H1 (cell line): ENCODE measurements around the gene FOSL2. TPM values are rescaled to one million over a fixed set of nuclear protein-coding genes. Genes with fewer than 3 reads are reported as not detected.

Experiments used
- CTCF ChIA-PET: fragments of 300-600 bp; sonication (Branson Sonifier 250); formaldehyde crosslinking; loops from one replicate; lab custom pipeline; 2021; ENCODE audit not compliant: partially characterized antibody; lab: Charles Lee
- POLR2A ChIA-PET: fragments of 300-600 bp; sonication (Branson Sonifier 250); formaldehyde crosslinking; loops from one replicate; lab custom pipeline; 2021; ENCODE audit warnings: inconsistent platforms; ENCODE audit not compliant: partially characterized antibody; lab: Charles Lee
- DNase-seq, 2 experiments: peaks; one replicate each; pipeline versions ENCODE4 v3.0.0 to v3.0.0-alpha.2; 2010 to 2022; ENCODE audit warnings: low spot score in 2 of 2, low read depth in 1 of 2, mixed read lengths in 1 of 2
- FAIRE-seq: peaks from 2 replicates; lab custom pipeline; 2011; peaks lifted over from hg19 to GRCh38; lab: Jason Lieb, UNC
- H2AFZ ChIP-seq: 2 replicates; pipeline ENCODE4 v1.8.1; 2012; ENCODE audit warnings: low read length, inconsistent platforms
- H2AK5ac ChIP-seq: 2 replicates; pipeline ENCODE4 v1.6.1; 2013; ENCODE audit warnings: low read depth, low read length
- H2BK120ac ChIP-seq: replicated peaks from 2 replicates; pipeline ENCODE3; 2013; ENCODE audit warnings: low read depth, low read length, inconsistent platforms
- H2BK12ac ChIP-seq: 2 replicates; pipeline ENCODE4 v1.6.1; 2013; ENCODE audit warnings: low read depth, low read length
- H2BK15ac ChIP-seq: 2 replicates; pipeline ENCODE4 v1.6.1; 2013; ENCODE audit warnings: low read length
- H2BK20ac ChIP-seq: 2 replicates; pipeline ENCODE4 v1.6.1; 2013; ENCODE audit warnings: low read length
- H2BK5ac ChIP-seq: 2 replicates; pipeline ENCODE4 v1.6.1; 2013; ENCODE audit warnings: low read depth, low read length
- H3K14ac ChIP-seq: 2 replicates; pipeline ENCODE4 v1.6.1; 2013; ENCODE audit warnings: inconsistent platforms; ENCODE audit not compliant: insufficient read length
- H3K18ac ChIP-seq: 2 replicates; pipeline ENCODE4 v1.6.1; 2013; ENCODE audit warnings: low read length; ENCODE audit errors: extremely low read depth
- H3K23ac ChIP-seq: 2 replicates; pipeline ENCODE4 v1.6.1; 2013; ENCODE audit warnings: inconsistent platforms; ENCODE audit not compliant: insufficient read length
- H3K23me2 ChIP-seq: 2 replicates; pipeline ENCODE4 v1.6.1; 2013; ENCODE audit warnings: low read depth, low read length
- H3K27ac ChIP-seq: 2 replicates; pipeline ENCODE4 v1.6.1; 2011; ENCODE audit warnings: low read depth, low read length, inconsistent platforms
- H3K27me3 ChIP-seq, 4 experiments: replicated peaks in 1 of 4; 1 replicate in 1 of 4; 2 replicates in 3 of 4; pipeline versions ENCODE4 v1.6.1 to v1.8.1; 2011 to 2013; ENCODE audit warnings: low read length in 3 of 4, mild to moderate bottlenecking in 3 of 4, inconsistent platforms in 2 of 4, mixed read lengths in 2 of 4, moderate library complexity in 1 of 4; ENCODE audit not compliant: control insufficient read depth in 3 of 4, insufficient read depth in 3 of 4; ENCODE audit errors: extremely low read depth in 1 of 4
- H3K36me3 ChIP-seq, 4 experiments: 2 replicates each; pipeline versions ENCODE4 v1.6.1 to v1.8.1; 2011 to 2013; ENCODE audit warnings: mild to moderate bottlenecking in 4 of 4, low read length in 3 of 4, moderate library complexity in 2 of 4, control low read depth in 1 of 4, inconsistent platforms in 1 of 4; ENCODE audit not compliant: insufficient read depth in 4 of 4, control insufficient read depth in 2 of 4
- H3K4ac ChIP-seq: replicated peaks from 2 replicates; pipeline ENCODE3; 2013; ENCODE audit warnings: low read length, low read depth, mixed read lengths, inconsistent platforms; ENCODE audit not compliant: insufficient read length
- H3K4me1 ChIP-seq, 4 experiments: replicated peaks in 1 of 4; 1 replicate in 1 of 4; 2 replicates in 3 of 4; pipeline versions ENCODE4 v1.6.1 to v1.8.1; 2011 to 2013; ENCODE audit warnings: low read length in 3 of 4, inconsistent platforms in 2 of 4, mixed read lengths in 1 of 4; ENCODE audit not compliant: insufficient read depth in 4 of 4, control insufficient read depth in 3 of 4
- H3K4me2 ChIP-seq, 2 experiments: 2 replicates each; pipeline versions ENCODE4 v1.6.1 to v1.8.1; 2011 to 2013; ENCODE audit warnings: low read depth in 2 of 2, low read length in 2 of 2, control low read depth in 1 of 2, inconsistent platforms in 1 of 2, mild to moderate bottlenecking in 1 of 2; ENCODE audit not compliant: insufficient read depth in 1 of 2
- H3K4me3 ChIP-seq, 4 experiments: fragments of 200-600, 300-600 bp in 1 of 4; sonication (generic), shearing (Covaris generic), sonication (Bioruptor Twin) in 1 of 4; 2 replicates each; pipeline versions ENCODE4 v1.5.1 to v1.8.1; 2011 to 2016; ENCODE audit warnings: low read length in 4 of 4, low read depth in 3 of 4, control low read depth in 2 of 4, inconsistent platforms in 2 of 4, mild to moderate bottlenecking in 2 of 4, mixed read lengths in 1 of 4, moderate library complexity in 1 of 4; ENCODE audit not compliant: insufficient read depth in 2 of 4; ENCODE audit errors: extremely low read depth in 1 of 4
- H3K56ac ChIP-seq: replicated peaks from 2 replicates; pipeline ENCODE3; 2013; ENCODE audit warnings: low read depth, mild to moderate bottlenecking, mixed read lengths, low read length, inconsistent platforms; ENCODE audit not compliant: insufficient read length
- H3K79me1 ChIP-seq: 2 replicates; pipeline ENCODE4 v1.6.1; 2013; ENCODE audit warnings: low read depth, low read length, control low read depth
- H3K79me2 ChIP-seq, 2 experiments: 2 replicates each; pipeline versions ENCODE4 v1.6.1 to v1.8.1; 2012 to 2013; ENCODE audit warnings: low read length in 2 of 2, mild to moderate bottlenecking in 2 of 2, inconsistent platforms in 1 of 2; ENCODE audit not compliant: insufficient read depth in 2 of 2, control insufficient read depth in 1 of 2
- H3K9ac ChIP-seq, 4 experiments: replicated peaks in 1 of 4; 1 replicate in 1 of 4; 2 replicates in 3 of 4; pipeline versions ENCODE4 v1.6.1 to v1.8.1; 2011 to 2013; ENCODE audit warnings: low read depth in 3 of 4, low read length in 3 of 4, control low read depth in 2 of 4, mild to moderate bottlenecking in 2 of 4, moderate library complexity in 2 of 4, inconsistent platforms in 1 of 4; ENCODE audit errors: extremely low read depth in 1 of 4
- H3K9me3 ChIP-seq, 2 experiments: 2 replicates each; pipeline versions ENCODE4 v1.6.1 to v1.8.1; 2012 to 2013; ENCODE audit warnings: mild to moderate bottlenecking in 2 of 2, moderate library complexity in 2 of 2, control low read depth in 1 of 2, inconsistent platforms in 1 of 2, low read depth in 1 of 2, low read length in 1 of 2, mixed read lengths in 1 of 2; ENCODE audit not compliant: insufficient read depth in 2 of 2
- H4K20me1 ChIP-seq, 2 experiments: replicated peaks in 1 of 2; 2 replicates each; pipeline versions ENCODE3 to v1.8.1; 2011 to 2013; ENCODE audit warnings: inconsistent platforms in 2 of 2, low read length in 2 of 2, mild to moderate bottlenecking in 1 of 2; ENCODE audit not compliant: insufficient read depth in 2 of 2, control insufficient read depth in 1 of 2
- H4K5ac ChIP-seq: 2 replicates; pipeline ENCODE4 v1.6.1; 2013; ENCODE audit warnings: low read length, low read depth, mixed read lengths, inconsistent platforms; ENCODE audit not compliant: insufficient read length
- H4K8ac ChIP-seq: 2 replicates; pipeline ENCODE4 v1.8.0; 2013; ENCODE audit warnings: mild to moderate bottlenecking, moderate library complexity, low read length, inconsistent platforms; ENCODE audit not compliant: insufficient read depth; ENCODE audit errors: extremely low read depth
- H4K91ac ChIP-seq: replicated peaks from 2 replicates; pipeline ENCODE3; 2013; ENCODE audit warnings: low read length, mixed read lengths, inconsistent platforms; ENCODE audit not compliant: insufficient read length
- MAFK ChIP-seq: IDR thresholded peaks from 2 replicates; pipeline ENCODE4 v1.6.1; 2012; ENCODE audit warnings: low read depth, mild to moderate bottlenecking, improper control_type of control experiment, low read length
- POLR2A ChIP-seq, 2 experiments: IDR thresholded peaks; 1 replicate in 1 of 2; 2 replicates in 1 of 2; pipeline ENCODE4 v1.6.1; 2011; ENCODE audit warnings: low read depth in 2 of 2, low read length in 2 of 2, mild to moderate bottlenecking in 2 of 2; ENCODE audit errors: control extremely low read depth in 1 of 2
- SP1 ChIP-seq: IDR thresholded peaks from 2 replicates; pipeline ENCODE4 v1.6.1; 2011; ENCODE audit warnings: low read depth, low read length
- SUZ12 ChIP-seq: fragments of 200-600 bp; sonication (generic); IDR thresholded peaks from 2 replicates; pipeline ENCODE4 v1.6.1; 2012; ENCODE audit warnings: mild to moderate bottlenecking, inconsistent platforms, low read length, moderate library complexity, mixed read lengths
- TAF7 ChIP-seq: optimal IDR thresholded peaks from 2 replicates; pipeline ENCODE3; 2011; ENCODE audit warnings: low read depth, mild to moderate bottlenecking, inconsistent platforms, low read length, moderate library complexity, borderline replicate concordance
- TEAD4 ChIP-seq: IDR thresholded peaks from 2 replicates; pipeline ENCODE4 v1.6.1; 2012; ENCODE audit warnings: low read depth, low read length, inconsistent platforms, mixed read lengths
- polyA plus RNA-seq, 7 experiments: library from polyadenylated mRNA; depleted of rRNA in 3 of 7; stranded (reverse) in 5 of 7; unstranded in 2 of 7; fragments of >200 nt in 5 of 7; fragments of 200-250 nt in 2 of 7; gene quantifications; 1 replicate in 5 of 7; 2 replicates in 1 of 7; 4 replicates in 1 of 7; pipeline versions ENCODE4 v1.2.1 to v1.2.3, GENCODE V29; 2011 to 2013; ENCODE audit warnings: missing spikeins in 2 of 7, mixed read lengths in 2 of 7
- total RNA-seq: library from RNA; stranded (reverse); fragmentation: NEBNext Ultra II Directional; extraction: Animal tissue kit (Norgen Biotek cat#: 25700); gene quantifications from 2 replicates; pipeline ENCODE4 v1.2.1, GENCODE V29; 2021

FOSL2 gene
- total and polyA plus RNA-seq, 2 of the 8 experiments (the other 6 are each of a cell fraction or from before 2014, with no cell fraction given) = 1.5 to 4.5 TPM

DNA sequence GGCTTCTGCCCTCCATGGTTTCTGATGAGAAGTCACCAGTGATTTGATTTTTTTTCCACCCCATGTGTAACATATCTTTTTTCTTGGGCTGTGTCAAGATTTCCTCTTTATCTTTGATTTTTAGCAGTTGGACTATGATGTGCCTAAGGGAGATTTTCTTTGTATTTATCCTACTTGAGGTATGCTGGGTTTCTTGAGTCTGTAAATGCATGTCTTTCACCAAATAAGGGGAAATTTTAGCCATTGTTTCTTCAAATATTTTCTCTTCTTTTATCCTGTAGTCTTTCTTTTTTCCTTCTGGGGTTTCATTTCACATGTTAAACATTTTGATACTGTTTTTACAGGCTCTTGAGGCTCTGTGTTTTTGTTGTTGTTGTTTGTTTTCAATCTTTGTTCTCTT lies 69.5 kb downstream of the FOSL2 start:
- no peak overlapping the region for H4K8ac ChIP-seq
- no peak overlapping the region for H3K4me3 ChIP-seq
- H3K23ac ChIP-seq = no peak overlapping the region
- no peak overlapping the region for H2BK20ac ChIP-seq
- H3K9ac ChIP-seq = no peak overlapping the region
- H2AFZ ChIP-seq = no peak overlapping the region
- ChIA-PET POLR2A (interaction anchor here (0.6 to 0.7 kb wide), 2 partner anchors 342 to 434 kb away, joined by 3 to 4 read pairs; no protein-coding TSS in a partner anchor), CTCF (interaction anchor here (0.6 to 2.8 kb wide), 2 partner anchors 9 to 673 kb away, joined by 3 to 12 read pairs; no protein-coding TSS in a partner anchor)
- no peak overlapping the region for H3K18ac ChIP-seq
- no peak overlapping the region for H4K91ac ChIP-seq
- no peak overlapping the region for H3K27ac ChIP-seq
- no peak overlapping the region for H3K4ac ChIP-seq
- no peak overlapping the region for H2BK12ac ChIP-seq
- H3K4me2 ChIP-seq = no peak overlapping the region
- H2BK120ac ChIP-seq = no peak overlapping the region
- DNase-seq (no peak), FAIRE-seq (no peak)
- no peaks in the 10 kb centered on the region for H3K79me2 ChIP-seq
- no peaks in the 10 kb centered on the region for H4K20me1 ChIP-seq
- H3K79me1 ChIP-seq = no peaks in the 10 kb centered on the region
- no peaks in the 10 kb centered on the region for H3K36me3 ChIP-seq
- no peak overlapping the region for H2AK5ac ChIP-seq
- no peak overlapping the region for H4K5ac ChIP-seq
- no peaks in the 10 kb centered on the region for H3K23me2 ChIP-seq
- H2BK5ac ChIP-seq = no peak overlapping the region
- no peaks in the 10 kb centered on the region for H3K4me1 ChIP-seq
- H3K9me3 ChIP-seq = no peaks in the 10 kb centered on the region
- H3K14ac ChIP-seq = no peak overlapping the region
- TF ChIP-seq MAFK (no peak), TAF7 (no peak), TEAD4 (no peak), POLR2A (IDR thresholded peaks at IDR 0.05; ENCODE audit: control extremely low read depth in 1 of 2, low read depth in 2 of 2, low read length in 2 of 2) (no peak), SP1 (no peak), SUZ12 (no peak)
- no peak overlapping the region for H2BK15ac ChIP-seq
- no peak overlapping the region for H3K56ac ChIP-seq
- H3K27me3 ChIP-seq = no peaks in the 10 kb centered on the region
